ENCODE measurements around the gene PDZK1IP1.

PDZK1IP1 gene

DNA sequence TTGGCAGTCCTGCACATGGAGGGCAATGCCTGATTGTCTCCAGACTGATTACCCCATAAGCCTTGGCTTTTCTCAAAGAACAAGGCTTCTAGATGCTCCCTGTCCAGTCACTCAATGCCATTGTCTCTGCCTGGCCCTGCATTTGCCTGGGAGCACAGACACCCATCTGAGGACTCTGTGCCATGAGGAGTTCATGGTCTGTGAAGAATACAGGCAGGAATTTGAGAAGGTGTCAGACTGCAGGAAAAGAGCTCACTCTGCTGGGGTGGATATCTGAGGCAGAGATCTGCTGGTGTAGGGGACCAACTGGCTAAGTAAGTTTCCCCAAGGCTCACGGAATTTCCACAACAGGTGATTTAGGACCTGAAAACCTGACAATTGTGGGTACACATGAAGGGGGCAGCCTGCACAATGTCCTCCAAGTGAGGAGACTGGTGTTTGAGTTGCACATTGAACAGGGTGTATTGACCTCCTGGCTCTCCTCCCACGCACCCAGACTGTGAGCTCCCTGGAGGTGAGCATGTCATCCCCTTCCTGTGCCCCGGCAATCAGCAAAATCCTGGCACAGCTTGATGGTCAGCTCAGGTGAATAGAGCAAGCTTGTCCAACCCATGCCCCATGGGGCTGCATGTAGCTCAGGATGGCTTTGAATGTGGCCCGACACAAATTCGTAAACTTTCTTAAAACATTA is 51.8 kb downstream of the PDZK1IP1 start:
- Histone ChIP-seq H3K4me1 (ENCODE audit: insufficient read depth, low read length) (no peaks in the 10 kb centered on the region), H3K27me3 (ENCODE audit: insufficient read depth, low read length) (no peaks in the 10 kb centered on the region), H3K27ac (ENCODE audit: low read length) (no peak overlapping the region), H3K9ac (ENCODE audit: low read depth, low read length) (no peak overlapping the region), H3K36me3 (ENCODE audit: insufficient read depth, low read depth, low read length) (no peaks in the 10 kb centered on the region), H3K9me3 (ENCODE audit: insufficient read depth, low read depth, low read length) (no peaks in the 10 kb centered on the region), H3K4me3 (ENCODE audit: low read length) (no peak overlapping the region)

DNA sequence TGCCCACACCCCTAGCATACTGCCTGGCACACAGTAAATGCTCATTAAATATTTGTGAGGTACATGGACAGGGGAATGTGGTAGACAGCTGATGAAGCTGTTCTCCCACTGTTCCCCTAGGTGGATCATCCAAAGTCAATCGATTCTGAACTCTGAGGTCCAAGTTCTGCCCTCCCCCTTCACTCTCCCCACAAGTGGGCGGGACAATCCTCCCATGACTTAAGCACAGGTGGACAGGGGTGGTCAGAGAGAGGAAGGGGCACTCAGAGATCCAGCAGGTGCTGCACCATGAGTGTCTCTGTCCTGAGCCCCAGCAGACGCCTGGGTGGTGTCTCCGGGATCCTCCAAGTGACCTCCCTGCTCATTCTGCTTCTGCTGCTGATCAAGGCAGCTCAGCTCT is 52.6 kb downstream of the PDZK1IP1 start, which contains the start of gene CYP4A22:
Gene CYP4A22, plus strand, starts transcription at position 244 of the 400 bp plus-strand sequence. Its CDS starts 45 bp downstream, at position 289.
- Histone ChIP-seq H3K27me3 (ENCODE audit: insufficient read depth, low read length) (no peaks in the 10 kb centered on the region), H3K36me3 (ENCODE audit: insufficient read depth, low read depth, low read length) (no peaks in the 10 kb centered on the region), H3K27ac (ENCODE audit: low read length) (no peak within 1 kb of the TSS), H3K4me3 (ENCODE audit: low read length) (no peak within 1 kb of the TSS), H3K4me1 (ENCODE audit: insufficient read depth, low read length) (no peaks in the 10 kb centered on the region), H3K9ac (ENCODE audit: low read depth, low read length) (no peak within 1 kb of the TSS), H3K9me3 (ENCODE audit: insufficient read depth, low read depth, low read length) (no peaks in the 10 kb centered on the region)
